HL-60 (cell line): ENCODE data around the gene GPR26.

Experiments
- DNase-seq, 2 experiments: peaks; one replicate each; pipeline ENCODE4 v3.0.0-alpha.2; 2010 to 2020; ENCODE audit warnings: low read depth in 1 of 2, low spot score in 1 of 2
- H3K27ac ChIP-seq: fragments of 250-450 bp; sonication (Bioruptor Pico); replicated peaks from 2 replicates; pipeline ENCODE4 v1.5.1; 2020; ENCODE audit warnings: mild to moderate bottlenecking, moderate library complexity
- H3K27me3 ChIP-seq: fragments of 250-450 bp; sonication (Bioruptor Pico); 2 replicates; pipeline ENCODE4 v1.5.1; 2021; ENCODE audit warnings: mild to moderate bottlenecking, moderate library complexity; ENCODE audit not compliant: insufficient read depth, poor library complexity, severe bottlenecking
- H3K4me3 ChIP-seq: replicated peaks from 2 replicates; pipeline ENCODE4 v1.5.1; 2011; ENCODE audit warnings: mild to moderate bottlenecking, control low read depth, low read length; ENCODE audit not compliant: insufficient read depth
- CTCF ChIP-seq: IDR thresholded peaks from one replicate; pipeline ENCODE4 v1.5.1; 2011; ENCODE audit warnings: low read length, control low read depth, inconsistent platforms; ENCODE audit not compliant: insufficient read depth
- GABPA ChIP-seq: IDR thresholded peaks from 2 replicates; pipeline ENCODE4 v1.6.1; 2012; ENCODE audit warnings: low read depth
- POLR2AphosphoS5 ChIP-seq: IDR thresholded peaks from 2 replicates; pipeline ENCODE4 v1.6.1; 2012; ENCODE audit warnings: low read depth
- REST ChIP-seq: IDR thresholded peaks from 2 replicates; pipeline ENCODE4 v1.6.1; 2012; ENCODE audit warnings: low read depth; ENCODE audit not compliant: insufficient replicate concordance
- SPI1 ChIP-seq: IDR thresholded peaks from 2 replicates; pipeline ENCODE4 v1.6.1; 2012; ENCODE audit warnings: low read depth, mild to moderate bottlenecking, borderline replicate concordance

GPR26 gene

GRCh38 chr10:123681285-123681684 lies 15.1 kb downstream of the GPR26 start:
- Histone ChIP-seq H3K27ac (no peak overlapping the region), H3K4me3 (no peak overlapping the region), H3K27me3 (no peaks in the 10 kb centered on the region)
- no peak for DNase-seq
- no peak for TF ChIP-seq GABPA
- TF ChIP-seq REST = no peak
- no peak for TF ChIP-seq POLR2AphosphoS5
- no peak for TF ChIP-seq SPI1
- no peak for TF ChIP-seq CTCF

GRCh38 chr10:123682477-123682876 lies 16.3 kb downstream of the GPR26 start:
- no peak for DNase-seq
- Histone ChIP-seq H3K27ac (no peak overlapping the region), H3K4me3 (no peak overlapping the region), H3K27me3 (no peaks in the 10 kb centered on the region)
- TF ChIP-seq CTCF (no peak), POLR2AphosphoS5 (no peak), GABPA (no peak)

GRCh38 chr10:123683459-123683858 lies 17.3 kb downstream of the GPR26 start:
- DNase-seq = no peak
- no peak overlapping the region for H3K27ac ChIP-seq
- no peak overlapping the region for H3K4me3 ChIP-seq
- H3K27me3 ChIP-seq = no peaks in the 10 kb centered on the region
- TF ChIP-seq REST (no peak), GABPA (no peak), CTCF (no peak), POLR2AphosphoS5 (no peak), SPI1 (no peak)

GRCh38 chr10:123683865-123684264 lies 17.7 kb downstream of the GPR26 start:
- no peak for DNase-seq
- Histone ChIP-seq H3K27ac (no peak overlapping the region), H3K27me3 (no peaks in the 10 kb centered on the region), H3K4me3 (no peak overlapping the region)
- no peak for TF ChIP-seq SPI1
